Bronchial epithelial cell (primary cell): ENCODE measurements around the gene WWP2. TPM values are rescaled to one million over a fixed set of nuclear protein-coding genes. Genes with fewer than 3 reads are reported as not detected.
"Not testable (repeated sequence)": the region's sequence is repeated elsewhere in the genome, so short reads cannot be mapped to it uniquely, and the experiment has no call there.

Experiments used
- DNase-seq: peaks from one replicate; pipeline ENCODE4 v3.0.0-alpha.2; 2010; ENCODE audit warnings: low read depth
- FAIRE-seq: peaks from 2 replicates; lab custom pipeline; 2011; peaks lifted over from hg19 to GRCh38; lab: Jason Lieb, UNC
- H3K27me3 ChIP-seq: 2 replicates; pipeline ENCODE4 v1.5.1; 2011; ENCODE audit warnings: low read length; ENCODE audit not compliant: control insufficient read depth, insufficient read depth
- H3K36me3 ChIP-seq: 2 replicates; pipeline ENCODE4 v1.5.1; 2011; ENCODE audit warnings: low read length; ENCODE audit not compliant: control insufficient read depth, insufficient read depth
- H3K4me3 ChIP-seq: 2 replicates; pipeline ENCODE4 v1.5.1; 2011; ENCODE audit warnings: mild to moderate bottlenecking, low read depth, low read length, control low read depth
- CTCF ChIP-seq: IDR thresholded peaks from 2 replicates; pipeline ENCODE4 v1.5.1; 2011; ENCODE audit warnings: mild to moderate bottlenecking, moderate library complexity, low read length, control low read depth, inconsistent platforms; ENCODE audit not compliant: insufficient read depth, severe bottlenecking
- total RNA-seq: library from RNA; depleted of rRNA; stranded (reverse); fragments of >200 nt; gene quantifications from 2 replicates; pipeline ENCODE4 v1.2.1, GENCODE V29; 2014

WWP2 gene
- total RNA-seq, 1 donor from 2014 or later = 15.0 TPM

DNA sequence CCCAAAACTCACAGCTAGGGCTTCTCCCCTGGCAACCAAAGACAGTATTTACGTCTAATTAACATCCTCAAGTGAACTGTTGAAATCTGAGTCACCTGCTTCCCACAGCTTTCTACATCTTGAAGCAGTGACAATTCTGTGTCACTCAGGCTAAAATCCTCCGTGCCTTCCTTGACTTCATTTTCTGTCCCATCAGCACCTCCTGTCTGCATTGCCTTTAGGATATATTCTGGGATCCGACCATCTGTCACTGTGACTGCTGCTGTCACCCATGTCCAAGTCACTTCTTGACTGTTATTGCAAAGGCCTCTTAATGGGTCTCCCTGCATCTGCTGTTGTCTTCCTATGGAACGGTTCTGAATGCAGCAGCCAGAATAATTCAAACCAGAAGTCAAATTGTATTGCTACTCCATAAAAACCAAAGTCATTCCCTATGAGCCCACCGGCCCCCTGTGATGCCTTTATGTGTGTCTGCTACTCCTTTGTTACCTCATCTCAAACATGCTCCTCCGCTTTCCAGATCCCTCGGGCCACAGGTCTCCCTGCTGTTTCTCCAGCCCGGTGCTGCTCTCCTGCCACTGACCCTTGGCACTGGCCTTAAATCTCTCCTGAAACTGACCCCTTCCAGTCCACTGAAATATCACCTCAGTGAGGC, 56.9 kb downstream of the WWP2 start:
- DNase-seq = no peak
- TF ChIP-seq CTCF = no peak
- Histone ChIP-seq H3K27me3 (no peaks in the 10 kb centered on the region), H3K36me3 (peaks cover 1% of the 10 kb centered on the region), H3K4me3 (no peak overlapping the region)
- FAIRE-seq = peak; percentile 7

DNA sequence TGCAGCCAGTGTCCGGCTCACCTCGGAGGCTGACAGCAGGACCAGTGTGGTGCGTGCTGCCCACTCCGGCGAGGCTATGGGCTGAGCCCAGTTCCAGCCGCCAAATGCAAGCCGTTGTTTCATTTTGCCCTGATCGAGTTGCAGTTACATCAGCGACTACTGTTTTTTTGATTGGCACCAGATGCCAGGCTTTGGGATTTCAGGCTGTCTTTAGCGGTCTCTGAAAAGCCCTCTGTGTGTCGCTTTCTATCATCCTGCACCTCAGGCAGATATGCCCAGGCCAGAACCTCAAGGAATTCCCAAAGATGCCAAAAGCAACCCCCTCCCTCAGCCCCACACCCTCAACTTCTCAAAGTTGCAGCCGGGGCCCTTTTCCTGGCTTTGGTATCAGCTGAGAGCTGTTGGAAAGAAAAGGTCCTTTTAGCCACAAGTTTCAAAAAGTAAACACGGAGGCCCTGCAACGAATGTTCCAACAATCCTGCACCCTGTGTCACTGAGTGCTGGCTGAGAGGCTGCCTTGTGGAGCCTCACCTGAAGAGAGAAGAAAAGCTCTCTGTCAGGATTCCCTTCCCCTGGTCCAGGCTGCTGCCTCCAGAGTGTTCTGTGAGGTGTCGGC, 58.9 kb downstream of the WWP2 start:
- H3K4me3 ChIP-seq = no peak overlapping the region
- DNase-seq (no peak), FAIRE-seq (no peak)
- TF ChIP-seq CTCF = no peak
- no peaks in the 10 kb centered on the region for H3K27me3 ChIP-seq
- H3K36me3 ChIP-seq = peaks cover 1% of the 10 kb centered on the region

GRCh38 chr16:69821844-69822173, 59.7 kb downstream of the WWP2 start:
- DNase-seq (no peak), FAIRE-seq (no peak)
- peaks cover 1% of the 10 kb centered on the region for H3K36me3 ChIP-seq
- H3K4me3 ChIP-seq = no peak overlapping the region
- no peak for TF ChIP-seq CTCF
- no peaks in the 10 kb centered on the region for H3K27me3 ChIP-seq

DNA sequence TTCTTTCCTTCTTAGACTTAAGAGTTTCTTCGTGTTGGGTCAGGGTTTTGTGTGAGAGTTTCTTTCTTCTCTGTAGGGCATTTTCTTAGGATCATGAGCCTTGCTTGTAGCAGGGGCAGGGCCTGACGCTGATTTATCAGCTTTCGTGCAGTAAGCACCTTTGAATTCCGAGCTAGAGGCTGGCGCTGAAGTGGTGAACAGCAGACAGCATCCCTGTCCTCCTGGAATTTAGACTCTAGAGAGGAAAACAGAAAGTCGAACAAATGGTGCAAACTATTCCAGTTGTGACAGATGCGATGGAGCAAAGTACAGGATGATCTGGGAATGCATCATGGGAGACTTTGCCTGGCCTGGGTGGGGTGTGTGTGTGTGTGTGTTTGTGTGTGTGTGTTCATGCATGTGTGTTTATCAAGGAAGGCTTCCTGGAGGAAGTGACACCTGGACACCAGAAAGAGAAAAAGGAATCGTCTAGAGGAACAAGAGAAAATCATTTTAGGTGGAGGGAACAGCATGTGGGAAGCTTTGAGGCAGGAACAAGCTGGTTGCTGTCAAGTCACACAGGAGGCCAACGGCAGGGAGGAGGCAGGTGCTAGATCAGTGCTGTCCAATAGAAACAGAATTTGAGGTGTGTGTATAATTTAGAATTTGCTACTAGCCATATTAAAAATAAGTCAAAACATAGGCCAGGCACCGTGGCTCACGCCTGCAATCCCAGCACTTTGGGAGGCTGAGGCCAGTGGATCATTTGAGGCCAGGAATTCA, 60.2 kb downstream of the WWP2 start:
- no peak for TF ChIP-seq CTCF
- no peaks in the 10 kb centered on the region for H3K27me3 ChIP-seq
- FAIRE-seq (no peak), DNase-seq (no peak)
- H3K4me3 ChIP-seq = no peak overlapping the region
- H3K36me3 ChIP-seq = peaks cover 1% of the 10 kb centered on the region

DNA sequence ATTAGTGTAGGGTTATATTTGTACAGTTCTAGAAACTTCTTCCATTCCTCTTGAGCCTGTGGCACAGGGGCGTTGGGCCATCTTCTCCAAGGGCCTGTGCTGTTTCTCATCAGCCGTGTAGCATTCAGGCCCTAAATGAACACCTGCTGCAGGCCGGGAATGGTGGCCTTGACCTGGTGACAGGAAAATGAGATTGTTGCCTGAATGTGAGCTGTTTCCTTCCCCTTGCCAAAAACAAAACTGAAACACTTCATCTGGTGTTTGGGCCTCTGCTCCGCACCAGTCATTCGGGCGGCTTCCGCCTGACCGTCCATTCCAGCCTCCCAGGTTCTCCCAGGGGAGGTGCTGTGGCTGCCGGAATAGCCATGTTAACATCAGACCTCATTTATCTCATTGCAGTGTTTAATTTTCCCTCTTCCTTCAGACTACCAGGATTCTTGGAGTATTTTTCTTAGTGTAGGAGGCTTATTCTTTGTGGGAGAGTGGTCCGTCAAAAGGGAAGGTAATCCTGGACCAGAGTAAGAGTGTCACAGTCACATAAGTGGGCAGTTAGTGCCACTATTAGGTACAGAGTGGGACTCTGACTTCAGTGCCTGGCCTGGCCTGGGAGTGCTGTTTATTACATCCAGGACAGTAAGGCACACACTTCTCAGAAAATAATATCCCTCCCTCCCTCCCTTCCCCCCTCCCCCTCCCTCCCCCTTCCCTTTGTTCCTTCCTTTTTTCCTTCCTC, 61.9 kb downstream of the WWP2 start:
- FAIRE-seq (no peak), DNase-seq (no peak)
- no peak overlapping the region for H3K4me3 ChIP-seq
- no peak for TF ChIP-seq CTCF
- no peaks in the 10 kb centered on the region for H3K27me3 ChIP-seq
- H3K36me3 ChIP-seq = peaks cover 1% of the 10 kb centered on the region

DNA sequence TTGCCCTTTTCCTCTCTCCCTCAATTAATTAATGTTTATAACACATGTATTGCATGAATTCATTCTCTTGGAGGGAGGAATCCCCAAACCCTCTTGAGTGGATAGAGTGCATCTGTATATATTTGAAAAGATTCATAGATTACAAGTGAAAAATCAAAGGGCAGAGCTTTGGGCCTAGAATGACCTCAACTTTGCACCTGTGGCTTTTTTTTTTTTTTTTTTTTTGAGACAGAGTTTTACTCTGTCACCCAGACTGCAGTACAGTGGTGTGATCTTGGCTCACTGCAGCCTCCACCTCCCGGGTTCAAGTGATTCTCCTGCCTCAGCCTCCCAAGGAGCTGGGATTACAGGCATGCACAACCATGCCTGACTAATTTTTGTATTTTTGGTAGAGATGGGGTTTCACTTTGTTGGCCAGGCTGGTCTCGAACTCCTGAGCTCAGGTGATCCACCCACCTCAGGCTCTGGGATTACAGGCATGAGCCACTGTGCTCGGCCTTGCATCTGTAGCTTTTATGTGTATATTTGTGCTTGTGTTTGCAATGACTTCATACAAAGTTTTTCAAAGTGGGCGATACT, 62.5 kb downstream of the WWP2 start:
- not testable (repeated sequence) for H3K4me3 ChIP-seq, FAIRE-seq, H3K36me3 ChIP-seq, DNase-seq, H3K27me3 ChIP-seq
